Loucy (cell line): ENCODE measurements around the gene FCHSD2.
A peak's percentile ranks its signal among the peaks of the same experiment; 100 is the strongest.

Experiments used
- H2AFZ ChIP-seq: fragments of 200-600 bp; sonication (generic); 2 replicates; pipeline ENCODE4 v1.6.0; 2016; ENCODE audit warnings: antibody characterized with exemption, mild to moderate bottlenecking, low read length, moderate library complexity
- H3F3A ChIP-seq: fragments of 200-600 bp; 2 replicates; pipeline ENCODE4 v1.6.0; 2016; ENCODE audit warnings: antibody characterized with exemption, low read depth, mild to moderate bottlenecking
- H3K27me3 ChIP-seq: fragments of 200-600 bp; sonication (generic); 2 replicates; pipeline ENCODE4 v1.6.1; 2014; ENCODE audit warnings: low read length, mild to moderate bottlenecking; ENCODE audit not compliant: insufficient read depth, poor library complexity, severe bottlenecking
- H3K36me3 ChIP-seq: fragments of 200-600 bp; sonication (generic); 2 replicates; pipeline ENCODE4 v1.6.1; 2016; ENCODE audit warnings: low read length; ENCODE audit not compliant: insufficient read depth
- H3K4me1 ChIP-seq: fragments of 200-600 bp; sonication (generic); 2 replicates; pipeline ENCODE4 v1.5.1; 2014; ENCODE audit warnings: low read length, mild to moderate bottlenecking; ENCODE audit not compliant: insufficient read depth, poor library complexity, severe bottlenecking
- H3K4me2 ChIP-seq: fragments of 200-600 bp; sonication (generic); 2 replicates; pipeline ENCODE4 v1.6.0; 2014; ENCODE audit warnings: antibody characterized with exemption, low read length, low read depth, mild to moderate bottlenecking; ENCODE audit not compliant: poor library complexity, severe bottlenecking
- H3K4me3 ChIP-seq: fragments of 200-600 bp; sonication (generic); 2 replicates; pipeline ENCODE4 v1.5.1; 2014; ENCODE audit warnings: low read length, mild to moderate bottlenecking, mixed read lengths; ENCODE audit not compliant: poor library complexity, severe bottlenecking
- H3K79me2 ChIP-seq: fragments of 200-600 bp; sonication (generic); 2 replicates; pipeline ENCODE4 v1.6.1; 2014; ENCODE audit warnings: low read length; ENCODE audit not compliant: insufficient read depth
- H3K9ac ChIP-seq: fragments of 200-600 bp; sonication (generic); 2 replicates; pipeline ENCODE4 v1.6.0; 2014; ENCODE audit warnings: mild to moderate bottlenecking, low read depth, low read length, moderate library complexity; ENCODE audit not compliant: poor library complexity, severe bottlenecking
- H3K9me2 ChIP-seq: fragments of 200-600 bp; sonication (generic); replicated peaks from 2 replicates; pipeline ENCODE4 v1.6.1; 2016; ENCODE audit warnings: low read depth, low read length, mixed read lengths
- H3K9me3 ChIP-seq: fragments of 200-600 bp; sonication (generic); 2 replicates; pipeline ENCODE4 v1.6.1; 2014; ENCODE audit warnings: mild to moderate bottlenecking, antibody characterized with exemption, low read length, low read depth; ENCODE audit not compliant: insufficient read depth
- H4K20me1 ChIP-seq: fragments of 200-600 bp; sonication (generic); 2 replicates; pipeline ENCODE4 v1.6.0; 2014; ENCODE audit warnings: antibody characterized with exemption, low read length, mild to moderate bottlenecking; ENCODE audit not compliant: insufficient read depth, poor library complexity, severe bottlenecking
- EZH2phosphoT487 ChIP-seq: fragments of 200-600 bp; IDR thresholded peaks from 2 replicates; pipeline ENCODE4 v1.6.1; 2018; ENCODE audit warnings: antibody characterized with exemption, mild to moderate bottlenecking, moderate library complexity, borderline replicate concordance
- TF ChIP-seq, protein P1 (sequence below): fragments of 200-600 bp; sonication (generic); conservative IDR thresholded peaks from 2 replicates; pipeline ENCODE4 v1.5.1; 2014; ENCODE audit warnings: mild to moderate bottlenecking, antibody characterized with exemption, low read length

FCHSD2 gene

DNA sequence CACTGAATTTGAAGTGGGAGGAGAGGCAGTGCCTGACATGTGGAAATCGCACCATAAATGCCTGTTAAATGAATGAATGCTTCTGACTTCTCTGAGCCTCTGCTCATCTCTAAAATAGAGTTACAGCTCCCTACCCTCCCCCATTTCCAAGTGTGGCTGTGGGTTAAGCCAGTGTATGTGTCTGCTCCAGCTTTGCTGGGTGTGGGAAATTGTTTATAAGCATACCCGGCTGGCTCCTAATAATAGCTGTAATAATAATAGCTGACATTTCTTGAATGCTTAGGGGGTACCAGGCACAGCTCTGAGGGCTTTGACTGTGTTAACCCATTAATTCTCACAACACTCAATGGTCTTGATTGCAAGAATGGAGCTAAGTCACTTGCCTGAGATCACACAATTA lies 7.0 kb upstream of the FCHSD2 start:
- Histone ChIP-seq H3F3A (peaks cover 10% of the 10 kb centered on the region), H3K9me3 (no peaks in the 10 kb centered on the region), H4K20me1 (no peaks in the 10 kb centered on the region), H3K9ac (peak overlapping the region; percentile 96), H3K36me3 (no peaks in the 10 kb centered on the region), H3K79me2 (peaks cover 19% of the 10 kb centered on the region; the same call in 1 of the 2 replicates), H3K4me2 (peak overlapping the region; percentile 4), H3K4me1 (peaks cover 99% of the 10 kb centered on the region), H3K4me3 (no peak overlapping the region), H2AFZ (no peak overlapping the region), H3K27me3 (no peaks in the 10 kb centered on the region), H3K9me2 (no peaks in the 10 kb centered on the region)
- TF ChIP-seq EZH2phosphoT487: no peak
- TF ChIP-seq, protein P1, sequence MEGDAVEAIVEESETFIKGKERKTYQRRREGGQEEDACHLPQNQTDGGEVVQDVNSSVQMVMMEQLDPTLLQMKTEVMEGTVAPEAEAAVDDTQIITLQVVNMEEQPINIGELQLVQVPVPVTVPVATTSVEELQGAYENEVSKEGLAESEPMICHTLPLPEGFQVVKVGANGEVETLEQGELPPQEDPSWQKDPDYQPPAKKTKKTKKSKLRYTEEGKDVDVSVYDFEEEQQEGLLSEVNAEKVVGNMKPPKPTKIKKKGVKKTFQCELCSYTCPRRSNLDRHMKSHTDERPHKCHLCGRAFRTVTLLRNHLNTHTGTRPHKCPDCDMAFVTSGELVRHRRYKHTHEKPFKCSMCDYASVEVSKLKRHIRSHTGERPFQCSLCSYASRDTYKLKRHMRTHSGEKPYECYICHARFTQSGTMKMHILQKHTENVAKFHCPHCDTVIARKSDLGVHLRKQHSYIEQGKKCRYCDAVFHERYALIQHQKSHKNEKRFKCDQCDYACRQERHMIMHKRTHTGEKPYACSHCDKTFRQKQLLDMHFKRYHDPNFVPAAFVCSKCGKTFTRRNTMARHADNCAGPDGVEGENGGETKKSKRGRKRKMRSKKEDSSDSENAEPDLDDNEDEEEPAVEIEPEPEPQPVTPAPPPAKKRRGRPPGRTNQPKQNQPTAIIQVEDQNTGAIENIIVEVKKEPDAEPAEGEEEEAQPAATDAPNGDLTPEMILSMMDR: no peak

DNA sequence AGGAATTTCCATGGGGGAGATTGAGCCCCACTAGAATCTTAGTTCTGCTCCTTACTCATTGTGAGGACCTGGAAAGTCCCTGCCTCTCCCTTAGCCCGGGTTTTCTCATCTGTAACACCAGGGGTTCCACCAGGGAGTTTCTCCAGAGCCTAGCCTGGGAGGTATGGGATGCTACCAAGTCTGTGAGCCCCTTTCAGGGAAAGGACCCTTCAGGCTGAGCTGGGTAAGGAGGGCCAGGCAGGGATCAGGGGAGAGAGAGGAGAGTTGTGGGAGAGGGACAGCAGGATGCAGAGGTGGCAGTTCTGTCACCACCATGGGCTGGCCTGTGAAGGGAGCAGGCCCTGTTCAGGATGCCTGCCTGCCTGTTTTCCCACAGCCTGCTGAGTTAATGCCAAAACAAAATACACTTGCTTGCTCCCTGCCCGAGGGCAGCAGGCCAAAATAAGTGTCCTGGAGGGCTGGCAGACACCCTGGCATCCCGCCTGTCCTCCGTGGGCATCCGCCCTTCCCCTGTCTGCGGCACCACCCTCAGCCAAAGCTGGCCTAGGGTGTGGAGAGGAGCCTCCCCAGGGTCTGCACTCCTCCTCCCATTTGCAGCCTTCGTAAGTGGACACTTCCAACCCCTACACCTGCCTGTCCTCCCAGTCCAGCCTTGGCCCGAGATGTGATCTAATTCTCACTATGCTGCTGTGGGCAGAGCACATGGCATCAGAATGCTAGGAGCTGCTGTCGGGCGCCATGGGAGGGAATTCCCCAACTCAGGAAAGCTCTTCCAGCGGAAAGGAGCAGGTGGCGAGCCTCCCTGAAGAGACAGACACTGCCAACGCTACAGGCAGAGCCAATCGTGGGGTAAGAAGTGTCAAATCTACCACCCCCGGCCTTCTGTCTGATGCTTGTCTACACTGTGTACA lies 5.9 kb upstream of the FCHSD2 start:
- no peaks in the 10 kb centered on the region for H3K9me2 ChIP-seq
- H4K20me1 ChIP-seq: no peaks in the 10 kb centered on the region
- H3K79me2 ChIP-seq: peaks cover 19% of the 10 kb centered on the region; the same call in 1 of the 2 replicates
- peak overlapping the region; percentile 96 for H3K9ac ChIP-seq
- TF ChIP-seq, protein P1: no peak
- TF ChIP-seq EZH2phosphoT487: no peak
- no peaks in the 10 kb centered on the region for H3K9me3 ChIP-seq
- peak overlapping the region; percentile 55 for H3K4me2 ChIP-seq
- H3K27me3 ChIP-seq: no peaks in the 10 kb centered on the region
- no peak overlapping the region for H2AFZ ChIP-seq
- no peak overlapping the region for H3K4me3 ChIP-seq
- H3K36me3 ChIP-seq: no peaks in the 10 kb centered on the region
- H3K4me1 ChIP-seq: peaks cover 99% of the 10 kb centered on the region
- H3F3A ChIP-seq: peaks cover 11% of the 10 kb centered on the region

DNA sequence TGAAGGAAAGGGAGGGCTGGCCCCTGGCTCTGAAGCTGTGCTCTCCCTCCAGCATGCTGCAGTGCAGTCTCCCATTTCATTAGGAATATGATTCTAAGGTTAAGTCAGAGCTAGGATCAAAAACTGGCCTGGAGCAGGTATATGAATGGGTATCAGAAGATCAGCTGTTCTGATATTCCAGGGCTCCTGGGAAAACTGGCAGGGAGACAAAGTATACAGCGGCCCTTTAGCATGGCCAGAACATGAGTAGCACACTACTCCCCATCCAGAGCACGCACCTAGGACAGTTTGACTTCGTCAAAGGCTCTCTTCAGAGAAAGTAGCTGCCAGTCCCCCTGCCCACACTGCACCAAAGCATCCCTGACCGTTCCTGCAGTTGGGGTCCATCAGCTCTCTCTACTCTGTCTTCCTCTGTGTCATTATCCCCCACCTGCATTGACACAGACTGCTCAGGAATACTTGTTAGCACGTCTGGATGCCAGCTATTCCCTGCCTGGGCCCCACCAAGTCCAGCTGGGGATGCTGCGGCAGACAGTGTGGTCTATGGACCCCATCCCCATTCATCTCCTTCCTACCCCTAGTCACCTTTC lies 4.0 kb upstream of the FCHSD2 start:
- Histone ChIP-seq H3K4me3 (no peak overlapping the region), H3K9ac (peak overlapping the region; percentile 96), H3K27me3 (peaks cover 6% of the 10 kb centered on the region), H4K20me1 (peaks cover 6% of the 10 kb centered on the region), H3F3A (peaks cover 13% of the 10 kb centered on the region), H3K9me3 (no peaks in the 10 kb centered on the region), H3K4me1 (peaks cover 80% of the 10 kb centered on the region), H3K36me3 (no peaks in the 10 kb centered on the region), H3K4me2 (peak overlapping the region; percentile 55), H2AFZ (no peak overlapping the region), H3K9me2 (no peaks in the 10 kb centered on the region), H3K79me2 (peaks cover 28% of the 10 kb centered on the region)
- TF ChIP-seq EZH2phosphoT487: no peak
- TF ChIP-seq, protein P1: no peak
